GM21528 (cell line): ENCODE data around the gene ITIH6.
A peak's percentile ranks its signal among the peaks of the same experiment; 100 is the strongest.
"Not testable (repeated sequence)": the region's sequence is repeated elsewhere in the genome, so short reads cannot be mapped to it uniquely, and the experiment has no call there.

Experiments used
- ATAC-seq: cut with Tn5 transposase; IDR thresholded peaks from one replicate; pipeline ENCODE4 v1.9.1; 2021; ENCODE audit warnings: mild to moderate bottlenecking, moderate library complexity; ENCODE audit not compliant: unreplicated experiment, low FRiP score

Gene ITIH6

GRCh38 chrX:54798137-54798536 lies at the start of gene ITIH6:
Gene ITIH6 (minus strand): TSS chrX:54798255. CDS start chrX:54798210, 45 bp downstream.
- no peak for ATAC-seq

- not testable (repeated sequence) for ATAC-seq
Measured at GRCh38 chrX:54847700-54848099, 49.6 kb upstream of the ITIH6 start.

GRCh38 chrX:54843050-54843449 lies 45.0 kb upstream of the ITIH6 start:
- ATAC-seq, result no peak

- no peak for ATAC-seq
Measured at GRCh38 chrX:54842607-54843006, 44.6 kb upstream of the ITIH6 start.

GRCh38 chrX:54841184-54841874 lies 43.3 kb upstream of the ITIH6 start:
- not testable (repeated sequence) for ATAC-seq

GRCh38 chrX:54838583-54838982 lies 40.5 kb upstream of the ITIH6 start:
- no peak for ATAC-seq

GRCh38 chrX:54826598-54826997 lies 28.5 kb upstream of the ITIH6 start:
- ATAC-seq, result no peak

GRCh38 chrX:54825716-54826438 lies 27.8 kb upstream of the ITIH6 start:
- ATAC-seq, result no peak

- ATAC-seq, result no peak
Measured at GRCh38 chrX:54824722-54825121, 26.7 kb upstream of the ITIH6 start.

- no peak for ATAC-seq
Measured at GRCh38 chrX:54824195-54824594, 26.1 kb upstream of the ITIH6 start.

GRCh38 chrX:54821310-54821709 lies 23.3 kb upstream of the ITIH6 start:
- no peak for ATAC-seq

GRCh38 chrX:54820737-54821136 lies 22.7 kb upstream of the ITIH6 start:
- ATAC-seq, result no peak

- no peak for ATAC-seq
Measured at GRCh38 chrX:54819201-54819600, 21.1 kb upstream of the ITIH6 start.

GRCh38 chrX:54818221-54818620 lies 20.2 kb upstream of the ITIH6 start:
- ATAC-seq, result no peak

- ATAC-seq, result no peak
Measured at GRCh38 chrX:54817220-54817820, 19.3 kb upstream of the ITIH6 start.

GRCh38 chrX:54812306-54812705 lies 14.3 kb upstream of the ITIH6 start:
- ATAC-seq, result no peak

GRCh38 chrX:54811301-54811885 lies 13.3 kb upstream of the ITIH6 start:
- no peak for ATAC-seq

GRCh38 chrX:54810532-54810931 lies 12.5 kb upstream of the ITIH6 start:
- ATAC-seq, result no peak

- peak; percentile 91 for ATAC-seq
Measured at GRCh38 chrX:54808605-54809483, 10.8 kb upstream of the ITIH6 start.

- ATAC-seq, result peak; percentile 19
Measured at GRCh38 chrX:54808109-54808604, 10.1 kb upstream of the ITIH6 start.
